Naive thymus-derived CD8-positive, alpha-beta T cell (primary cell): Measurements from ENCODE around the gene HBA1. TPM values are rescaled to one million over a fixed set of nuclear protein-coding genes. Genes with fewer than 3 reads are reported as not detected.
"Not testable (repeated sequence)": the region's sequence is repeated elsewhere in the genome, so short reads cannot be mapped to it uniquely, and the experiment has no call there.

Experiments
- ATAC-seq, 2 donors: fragments of 150-1000 bp; cut with Tn5 transposase in 1 of 2; sonication (Bioruptor Pico), chemical (Tn5 transposase) in 1 of 2; 1 replicate in 1 of 2; 2 replicates in 1 of 2; pipeline ENCODE4 v1.10.0; 2021; ENCODE audit warnings: mild to moderate bottlenecking in 2 of 2, moderate library complexity in 2 of 2
- POLR2A ChIA-PET: fragments of 350-600 bp; sonication (Branson Sonifier 250); formaldehyde crosslinking; loops from one replicate; lab custom pipeline; 2021; ENCODE audit warnings: antibody characterized with exemption; lab: Charles Lee
- DNase-seq, 10 donors: peaks; one replicate each; pipeline versions ENCODE4 v3.0.0 to v3.0.0-alpha.2; 2020 to 2022
- H3K27ac Mint-ChIP-seq, 10 donors: one replicate each; pipeline ENCODE4 v1.8.0; 2020 to 2022; ENCODE audit warnings: mild to moderate bottlenecking in 10 of 10, mixed read lengths in 10 of 10, moderate library complexity in 4 of 10, inconsistent platforms in 1 of 10
- H3K27me3 Mint-ChIP-seq, 5 donors: one replicate each; pipeline ENCODE4 v1.8.0; 2021 to 2022; ENCODE audit warnings: mixed read lengths in 5 of 5
- H3K36me3 Mint-ChIP-seq, 3 donors: one replicate each; pipeline ENCODE4 v1.8.0; 2020 to 2022; ENCODE audit warnings: mixed read lengths in 3 of 3, mild to moderate bottlenecking in 2 of 3, inconsistent platforms in 1 of 3
- H3K4me1 Mint-ChIP-seq, 4 donors: one replicate each; pipeline ENCODE4 v1.8.0; 2021 to 2022; ENCODE audit warnings: mixed read lengths in 4 of 4
- H3K4me3 Mint-ChIP-seq, 10 donors: one replicate each; pipeline ENCODE4 v1.8.0; 2020 to 2022; ENCODE audit warnings: mild to moderate bottlenecking in 10 of 10, mixed read lengths in 10 of 10, moderate library complexity in 6 of 10, inconsistent platforms in 1 of 10
- H3K9me3 Mint-ChIP-seq, 9 donors: one replicate each; pipeline ENCODE4 v1.8.0; 2020 to 2022; ENCODE audit warnings: mixed read lengths in 9 of 9, mild to moderate bottlenecking in 3 of 9, inconsistent platforms in 1 of 9, moderate library complexity in 1 of 9
- polyA plus RNA-seq, 3 donors: library from polyadenylated mRNA; unstranded; fragments of 300-500 nt; fragmentation: Illumina TruSeq; gene quantifications; one replicate each; pipeline ENCODE4 v1.2.3, GENCODE V29; 2021
- total RNA-seq, 8 experiments: library from RNA in 2 of 8; stranded (reverse) in 2 of 8; gene quantifications; one replicate each; pipeline ENCODE4 v1.2.3 and lab custom pipeline; 2021 to 2026

The HBA1 gene
- total and polyA plus RNA-seq, 5 experiments from 2014 or later: 1.7 TPM; not detected in 4

DNA sequence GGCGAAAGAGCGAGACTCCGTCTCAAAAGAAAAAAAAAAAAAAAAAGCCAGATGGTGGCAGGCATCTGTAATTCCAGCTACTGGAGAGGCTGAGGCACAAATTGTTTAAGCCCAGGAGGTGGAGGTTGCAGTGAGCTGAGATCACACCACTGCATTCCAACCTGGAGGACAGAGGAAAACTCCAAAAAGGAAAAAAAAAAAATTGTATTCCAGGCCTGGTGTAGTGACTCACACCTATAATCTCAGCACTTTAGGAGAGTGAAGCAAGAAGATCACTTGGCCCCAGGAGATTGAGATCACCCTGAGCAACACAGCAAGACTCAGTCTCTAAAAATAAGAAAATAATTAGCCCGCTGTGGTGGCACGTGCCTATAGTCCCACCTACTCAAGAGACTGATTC is 23.9 kb downstream of the HBA1 start:
- Mint-ChIP-seq H3K36me3 (peaks cover 0 to 91% (median 8%) of the 10 kb centered on the region in 3 donors), H3K27me3 (no peaks in the 10 kb centered on the region), H3K4me1 (peaks cover 0 to 2% (median 0%) of the 10 kb centered on the region in 4 donors), H3K4me3 (no peak overlapping the region), H3K9me3 (no peaks in the 10 kb centered on the region), H3K27ac (no peak overlapping the region)
- DNase-seq: no peak
- POLR2A ChIA-PET: interaction anchor here (0.7 to 0.9 kb wide), 2 partner anchors 9 to 854 kb away, joined by 3 read pairs; no protein-coding TSS in a partner anchor
- no peak for ATAC-seq

DNA sequence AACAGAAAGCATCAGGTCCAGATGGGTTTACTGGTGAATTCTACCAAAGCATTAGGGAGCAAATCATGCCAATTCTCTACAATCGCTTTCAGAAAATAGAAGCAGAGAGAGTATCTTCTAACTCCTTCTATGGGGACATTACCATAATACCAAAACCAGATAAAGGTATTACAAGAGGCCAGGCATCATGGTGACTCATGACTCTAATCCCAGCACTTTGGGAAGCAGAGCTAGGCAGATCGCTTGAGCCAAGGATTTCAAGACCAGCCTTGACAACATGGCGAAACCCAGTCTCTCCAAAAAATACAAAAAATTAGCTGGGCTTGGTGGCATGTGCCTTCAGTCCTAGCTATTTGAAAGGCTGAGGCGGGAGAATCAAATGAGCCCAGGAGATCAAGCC is 26.8 kb downstream of the HBA1 start:
- no peak for ATAC-seq
- Mint-ChIP-seq H3K4me3 (no peak overlapping the region), H3K27ac (no peak overlapping the region), H3K27me3 (no peaks in the 10 kb centered on the region), H3K36me3 (peaks cover 0 to 96% (median 17%) of the 10 kb centered on the region in 3 donors), H3K4me1 (peaks cover 0 to 4% (median 1%) of the 10 kb centered on the region in 4 donors), H3K9me3 (no peaks in the 10 kb centered on the region)
- POLR2A ChIA-PET: no interaction called here
- no peak for DNase-seq

- H3K27ac Mint-ChIP-seq, ATAC-seq: not testable (repeated sequence)
- peaks cover 0 to 96% (median 17%) of the 10 kb centered on the region in 3 donors for H3K36me3 Mint-ChIP-seq
Measured at GRCh38 chr16:204046-204445, 27.6 kb downstream of the HBA1 start.

GRCh38 chr16:209359-209758 is 32.9 kb downstream of the HBA1 start:
- H3K9me3 Mint-ChIP-seq, H3K27me3 Mint-ChIP-seq, ATAC-seq, H3K27ac Mint-ChIP-seq, H3K4me3 Mint-ChIP-seq, DNase-seq: not testable (repeated sequence)
- POLR2A ChIA-PET: interaction anchor here (0.7 kb wide), 1 partner anchor 13 kb away, joined by 3 read pairs; no protein-coding TSS in a partner anchor
- H3K36me3 Mint-ChIP-seq: peaks cover 0 to 95% (median 18%) of the 10 kb centered on the region in 3 donors
- peaks cover 5 to 25% (median 7%) of the 10 kb centered on the region in 4 donors for H3K4me1 Mint-ChIP-seq

More at GRCh38 chr16:204046-204445, 27.6 kb downstream of the HBA1 start:
- H3K27me3 Mint-ChIP-seq, POLR2A ChIA-PET, H3K4me3 Mint-ChIP-seq, H3K4me1 Mint-ChIP-seq, DNase-seq, H3K9me3 Mint-ChIP-seq: not testable (repeated sequence)

DNA sequence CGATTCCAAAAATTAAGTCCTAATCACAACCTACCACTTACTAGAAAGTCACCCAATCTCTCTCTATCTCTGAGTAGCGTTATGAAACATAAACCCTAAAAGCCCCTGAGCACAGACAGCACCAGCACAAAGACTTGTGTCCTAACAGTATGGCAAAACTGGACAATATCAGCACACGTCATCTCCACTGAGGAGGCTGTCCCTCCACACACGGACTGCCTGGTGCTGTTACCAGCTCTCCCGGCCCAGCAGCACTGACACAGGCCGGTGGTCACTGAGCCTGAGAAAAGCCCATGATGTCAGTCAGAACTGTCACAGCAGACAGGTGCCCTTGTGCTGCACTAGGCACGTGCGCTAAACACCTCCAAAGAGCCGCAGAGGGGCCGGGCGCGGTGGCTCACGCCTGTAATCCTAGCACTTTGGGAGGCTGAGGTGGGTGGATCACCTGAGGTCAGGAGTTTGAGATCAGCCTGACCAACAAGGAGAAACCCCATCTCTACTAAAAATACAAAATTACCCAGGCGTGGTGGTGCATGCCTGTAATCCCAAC is 35.2 kb downstream of the HBA1 start:
- H3K9me3 Mint-ChIP-seq, POLR2A ChIA-PET, H3K4me3 Mint-ChIP-seq, H3K27me3 Mint-ChIP-seq, ATAC-seq, DNase-seq: not testable (repeated sequence)
- peaks cover 7 to 25% (median 8%) of the 10 kb centered on the region in 4 donors for H3K4me1 Mint-ChIP-seq
- H3K36me3 Mint-ChIP-seq: peaks cover 0 to 95% (median 13%) of the 10 kb centered on the region in 3 donors
- peak overlapping the region in 3 of 10 donors; percentile 5 to 77 (median 47) for H3K27ac Mint-ChIP-seq

DNA sequence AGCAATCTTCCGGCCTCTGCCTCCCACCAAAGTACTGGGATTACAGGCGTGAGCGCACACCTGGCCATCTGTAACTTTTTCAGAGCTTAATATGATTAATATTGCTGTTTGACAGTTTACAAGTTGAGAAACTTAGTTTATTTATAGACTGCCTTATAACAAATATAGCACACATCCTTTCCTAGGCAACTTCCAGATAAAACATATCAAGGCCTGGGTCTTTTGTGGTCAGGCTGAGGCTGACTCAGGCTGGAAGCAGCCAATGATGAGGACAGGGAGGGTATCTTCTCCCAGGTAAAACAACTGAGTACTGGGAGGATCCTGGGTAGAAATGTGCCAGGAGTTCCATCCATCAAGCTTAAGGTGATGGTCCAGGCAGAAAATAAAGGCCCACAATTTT is 36.5 kb downstream of the HBA1 start:
- POLR2A ChIA-PET: no interaction called here
- Mint-ChIP-seq H3K36me3 (peaks cover 0 to 96% (median 12%) of the 10 kb centered on the region in 3 donors), H3K9me3 (no peaks in the 10 kb centered on the region), H3K4me1 (peaks cover 6 to 25% (median 7%) of the 10 kb centered on the region in 4 donors), H3K4me3 (no peak overlapping the region), H3K27ac (peak overlapping the region in 3 of 10 donors; percentile 6 to 66 (median 53)), H3K27me3 (no peaks in the 10 kb centered on the region)
- no peak for ATAC-seq
- DNase-seq: no peak

- no peak overlapping the region for H3K27ac Mint-ChIP-seq
- ATAC-seq: no peak
Measured at GRCh38 chr16:220021-220420, 43.5 kb downstream of the HBA1 start.

More at GRCh38 chr16:220021-220420, 43.5 kb downstream of the HBA1 start:
- Mint-ChIP-seq H3K4me3 (no peak overlapping the region), H3K4me1 (peaks cover 4 to 23% (median 9%) of the 10 kb centered on the region in 4 donors), H3K9me3 (no peaks in the 10 kb centered on the region), H3K27me3 (no peaks in the 10 kb centered on the region), H3K36me3 (peaks cover 0 to 92% (median 7%) of the 10 kb centered on the region in 3 donors)
- no peak for DNase-seq
- POLR2A ChIA-PET: no interaction called here

Other genes with a start within 250 kb of the HBA1 start
- gene POLR3K, start 123.1 kb upstream of the HBA1 start, total RNA-seq: 10 to 100 TPM; 16.2 to 17.1 TPM
- 10 to 100 TPM; 20.9 to 29.5 (median 23.1) TPM for gene POLR3K, start 123.1 kb upstream of the HBA1 start, polyA plus RNA-seq
- 10 to 100 TPM in 1 of 2 experiments, 1 to 10 TPM in 1; 9.5 to 11.3 TPM for gene SNRNP25, start 122.9 kb upstream of the HBA1 start, total RNA-seq
- 10 to 100 TPM; 20.2 to 30.2 (median 22.3) TPM for gene SNRNP25, start 122.9 kb upstream of the HBA1 start, polyA plus RNA-seq
- gene RHBDF1, start 104.0 kb upstream of the HBA1 start, total RNA-seq: not detected
- gene RHBDF1, start 104.0 kb upstream of the HBA1 start, polyA plus RNA-seq: under 1 TPM in 1 of 3 donors, not detected in 2; 0.50 TPM
- gene MPG, start 98.5 kb upstream of the HBA1 start, total RNA-seq: 10 to 100 TPM; 24.5 to 27.2 TPM
- gene MPG, start 98.5 kb upstream of the HBA1 start, polyA plus RNA-seq: 10 to 100 TPM; 46.0 to 57.7 (median 51.8) TPM
- gene NPRL3, start 38.0 kb upstream of the HBA1 start, total RNA-seq: 10 to 100 TPM; 40.7 to 41.3 TPM
- gene NPRL3, start 38.0 kb upstream of the HBA1 start, polyA plus RNA-seq: 10 to 100 TPM in 2 of 3 donors, 1 to 10 TPM in 1; 5.9 to 16.2 (median 13.1) TPM
- gene HBZ, start 24.0 kb upstream of the HBA1 start, total RNA-seq: not detected
- gene HBZ, start 24.0 kb upstream of the HBA1 start, polyA plus RNA-seq: not detected
- gene HBM, start 10.7 kb upstream of the HBA1 start, total RNA-seq: not detected
- not detected for gene HBM, start 10.7 kb upstream of the HBA1 start, polyA plus RNA-seq
- gene HBA2, start 3.8 kb upstream of the HBA1 start, total RNA-seq: not detected
- gene HBA2, start 3.8 kb upstream of the HBA1 start, polyA plus RNA-seq: 1 to 10 TPM in 1 of 3 donors, under 1 TPM in 1, not detected in 1; 0.89 to 8.6 TPM
- gene HBQ1, start 3.8 kb downstream of the HBA1 start, total RNA-seq: not detected
- under 1 TPM in 1 of 3 donors, not detected in 2; 0.71 TPM for gene HBQ1, start 3.8 kb downstream of the HBA1 start, polyA plus RNA-seq
- gene LUC7L, start 52.8 kb downstream of the HBA1 start, total RNA-seq: 100 to 1,000 TPM; 193 to 194 TPM
- 10 to 100 TPM in 1 of 3 donors, 1 to 10 TPM in 2; 4.5 to 11.9 (median 7.2) TPM for gene LUC7L, start 52.8 kb downstream of the HBA1 start, polyA plus RNA-seq
- gene FAM234A, start 58.1 kb downstream of the HBA1 start, total RNA-seq: 10 to 100 TPM; 36.7 to 46.5 TPM
- 10 to 100 TPM; 18.8 to 46.4 (median 34.4) TPM for gene FAM234A, start 58.1 kb downstream of the HBA1 start, polyA plus RNA-seq
- not detected for gene RGS11, start 99.3 kb downstream of the HBA1 start, total RNA-seq
- gene RGS11, start 99.3 kb downstream of the HBA1 start, polyA plus RNA-seq: not detected
- gene ARHGDIG, start 103.9 kb downstream of the HBA1 start, total RNA-seq: under 1 TPM in 1 of 2 experiments, not detected in 1; 0.68 TPM
- gene ARHGDIG, start 103.9 kb downstream of the HBA1 start, polyA plus RNA-seq: not detected
- under 1 TPM in 1 of 2 experiments, not detected in 1; 0.44 TPM for gene PDIA2, start 106.5 kb downstream of the HBA1 start, total RNA-seq
- not detected for gene PDIA2, start 106.5 kb downstream of the HBA1 start, polyA plus RNA-seq
- gene AXIN1, start 176.0 kb downstream of the HBA1 start, total RNA-seq: 10 to 100 TPM; 40.7 to 44.0 TPM
- gene AXIN1, start 176.0 kb downstream of the HBA1 start, polyA plus RNA-seq: 1 to 10 TPM; 1.6 to 4.1 (median 2.2) TPM
- 10 to 100 TPM; 32.4 to 33.3 TPM for gene MRPL28, start 193.9 kb downstream of the HBA1 start, total RNA-seq
- gene MRPL28, start 193.9 kb downstream of the HBA1 start, polyA plus RNA-seq: 10 to 100 TPM; 57.4 to 66.6 (median 64.7) TPM
- gene PGAP6, start 205.3 kb downstream of the HBA1 start, total RNA-seq: 10 to 100 TPM; 80.1 to 80.4 TPM
- gene PGAP6, start 205.3 kb downstream of the HBA1 start, polyA plus RNA-seq: 10 to 100 TPM; 19.5 to 38.1 (median 22.0) TPM
- 10 to 100 TPM; 29.7 to 33.2 TPM for gene NME4, start 220.5 kb downstream of the HBA1 start, total RNA-seq
- 10 to 100 TPM; 38.9 to 61.9 (median 60.7) TPM for gene NME4, start 220.5 kb downstream of the HBA1 start, polyA plus RNA-seq
- 10 to 100 TPM in 1 of 2 experiments, 1 to 10 TPM in 1; 8.5 to 10.8 TPM for gene DECR2, start 225.2 kb downstream of the HBA1 start, total RNA-seq
- gene DECR2, start 225.2 kb downstream of the HBA1 start, polyA plus RNA-seq: 10 to 100 TPM in 1 of 3 donors, 1 to 10 TPM in 2; 7.4 to 12.2 (median 8.5) TPM
- 10 to 100 TPM; 43.8 to 49.7 TPM for gene RAB11FIP3, start 249.0 kb downstream of the HBA1 start, total RNA-seq
- 1 to 10 TPM; 1.3 to 5.0 (median 2.2) TPM for gene RAB11FIP3, start 249.0 kb downstream of the HBA1 start, polyA plus RNA-seq